ENCODE measurements around the gene VPS16.
"Not testable (repeated sequence)": the region's sequence is repeated elsewhere in the genome, so short reads cannot be mapped to it uniquely, and the experiment has no call there.

The VPS16 gene

DNA sequence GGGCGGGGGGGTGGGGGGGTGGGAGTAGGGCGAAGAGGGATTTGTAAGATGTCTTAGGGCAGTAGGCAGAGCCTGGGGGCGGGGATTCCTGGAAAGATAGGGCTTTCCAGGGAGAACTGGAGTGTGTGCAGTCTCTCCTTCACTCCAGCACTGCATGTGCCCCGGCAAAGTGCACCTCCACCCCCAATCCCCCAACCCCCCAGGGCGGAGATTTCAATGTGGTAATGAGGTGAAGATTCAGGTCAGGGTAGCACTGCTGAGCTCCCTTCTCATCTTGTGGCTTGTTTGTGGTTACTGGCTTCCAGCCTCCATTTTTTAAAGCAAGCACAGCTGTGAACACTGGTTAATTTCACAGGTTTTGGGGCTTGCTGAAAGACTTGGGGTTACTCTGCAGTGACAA, 18.5 kb upstream of the VPS16 start:
- H3K4me3 ChIP-seq (ENCODE audit: control insufficient read depth, low read depth, low read length): no peak overlapping the region
- TF ChIP-seq, protein P1, sequence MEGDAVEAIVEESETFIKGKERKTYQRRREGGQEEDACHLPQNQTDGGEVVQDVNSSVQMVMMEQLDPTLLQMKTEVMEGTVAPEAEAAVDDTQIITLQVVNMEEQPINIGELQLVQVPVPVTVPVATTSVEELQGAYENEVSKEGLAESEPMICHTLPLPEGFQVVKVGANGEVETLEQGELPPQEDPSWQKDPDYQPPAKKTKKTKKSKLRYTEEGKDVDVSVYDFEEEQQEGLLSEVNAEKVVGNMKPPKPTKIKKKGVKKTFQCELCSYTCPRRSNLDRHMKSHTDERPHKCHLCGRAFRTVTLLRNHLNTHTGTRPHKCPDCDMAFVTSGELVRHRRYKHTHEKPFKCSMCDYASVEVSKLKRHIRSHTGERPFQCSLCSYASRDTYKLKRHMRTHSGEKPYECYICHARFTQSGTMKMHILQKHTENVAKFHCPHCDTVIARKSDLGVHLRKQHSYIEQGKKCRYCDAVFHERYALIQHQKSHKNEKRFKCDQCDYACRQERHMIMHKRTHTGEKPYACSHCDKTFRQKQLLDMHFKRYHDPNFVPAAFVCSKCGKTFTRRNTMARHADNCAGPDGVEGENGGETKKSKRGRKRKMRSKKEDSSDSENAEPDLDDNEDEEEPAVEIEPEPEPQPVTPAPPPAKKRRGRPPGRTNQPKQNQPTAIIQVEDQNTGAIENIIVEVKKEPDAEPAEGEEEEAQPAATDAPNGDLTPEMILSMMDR (IDR thresholded peaks at IDR 0.05; ENCODE audit: control insufficient read depth, insufficient read depth, low read depth, low read length, missing control alignments): no peak
- no peak for DNase-seq (ENCODE audit: low read depth)

DNA sequence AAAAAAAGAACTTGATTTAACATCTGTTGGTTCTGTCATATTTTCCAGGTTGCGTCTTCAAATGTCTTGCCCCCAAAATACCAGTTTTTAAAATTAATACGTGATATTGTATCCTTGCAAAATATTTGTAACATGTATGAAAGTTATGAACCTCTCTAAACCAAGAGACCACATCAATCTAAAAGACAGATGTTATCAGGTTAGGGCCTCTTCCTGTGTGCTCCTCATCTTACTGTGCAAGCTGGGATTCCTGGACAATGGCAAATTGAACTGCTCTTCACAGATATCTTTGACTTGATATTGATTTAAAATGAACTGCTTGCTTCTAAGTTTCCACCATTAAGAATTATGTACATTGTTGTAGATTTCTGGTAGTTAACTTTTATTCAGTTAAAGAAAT, 14.8 kb upstream of the VPS16 start:
- no peak for DNase-seq (ENCODE audit: low read depth)
- no peak overlapping the region for H3K4me3 ChIP-seq (ENCODE audit: control insufficient read depth, low read depth, low read length)
- TF ChIP-seq, protein P1 (IDR thresholded peaks at IDR 0.05; ENCODE audit: control insufficient read depth, insufficient read depth, low read depth, low read length, missing control alignments): no peak

DNA sequence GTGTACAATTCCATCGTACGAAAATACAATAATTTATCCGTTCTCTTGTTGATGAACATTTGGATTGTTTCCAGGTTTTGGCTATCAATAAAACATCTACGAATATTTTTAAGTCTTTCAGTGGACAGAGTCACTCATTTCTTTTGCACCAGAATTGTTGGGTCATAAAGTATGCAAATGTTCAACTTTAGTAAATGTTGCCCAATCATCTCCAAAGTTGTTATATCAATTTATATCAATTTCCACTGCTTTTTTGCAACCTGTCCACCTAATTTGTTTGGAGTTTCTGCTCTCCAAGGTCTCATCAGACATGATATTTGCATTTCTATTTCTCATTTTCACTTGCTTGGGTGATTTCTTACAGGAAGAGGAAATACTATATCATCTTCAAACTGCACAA, 13.9 kb upstream of the VPS16 start:
- no peak overlapping the region for H3K4me3 ChIP-seq (ENCODE audit: control insufficient read depth, low read depth, low read length)
- no peak for DNase-seq (ENCODE audit: low read depth)
- TF ChIP-seq, protein P1 (IDR thresholded peaks at IDR 0.05; ENCODE audit: control insufficient read depth, insufficient read depth, low read depth, low read length, missing control alignments): no peak

DNA sequence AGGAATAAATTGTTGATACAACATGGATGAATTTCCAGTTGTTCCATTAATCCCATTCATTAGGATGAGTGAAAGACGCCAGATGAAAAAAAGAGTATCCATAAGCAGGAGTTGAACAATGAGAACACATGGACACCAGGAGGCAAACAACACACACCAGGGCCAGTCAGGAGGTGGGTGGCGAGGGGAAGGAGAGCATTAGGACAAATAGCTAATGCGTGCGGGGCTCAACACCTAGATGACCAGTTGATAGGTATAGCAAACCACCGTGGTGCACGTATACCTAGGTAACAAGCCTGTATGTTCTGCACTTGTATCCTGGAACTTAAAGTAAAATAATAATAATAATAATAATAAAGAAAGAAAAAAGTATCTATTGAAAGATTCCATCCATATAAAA, 11.2 kb upstream of the VPS16 start:
- TF ChIP-seq, protein P1 (IDR thresholded peaks at IDR 0.05; ENCODE audit: control insufficient read depth, insufficient read depth, low read depth, low read length, missing control alignments): no peak
- no peak for DNase-seq (ENCODE audit: low read depth)

DNA sequence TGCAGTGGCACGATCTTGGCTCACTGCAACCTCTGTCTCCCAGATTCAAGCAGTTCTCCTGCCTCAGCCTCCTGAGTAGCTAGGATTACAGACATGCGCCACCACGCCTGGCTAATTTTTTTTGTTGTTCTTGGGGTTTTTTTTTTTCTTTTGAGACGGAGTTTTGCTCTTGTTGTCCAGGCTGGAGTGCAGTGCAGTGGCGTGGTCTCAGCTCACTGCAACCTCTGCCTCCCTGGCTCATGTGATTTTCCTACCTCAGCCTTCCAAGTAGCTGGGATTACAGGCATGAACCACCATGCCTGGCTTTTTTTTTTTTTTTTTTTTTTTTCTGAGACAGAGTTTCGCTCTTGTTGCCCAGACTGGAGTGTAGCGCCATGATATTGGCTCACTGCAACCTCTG, 9.3 kb upstream of the VPS16 start:
- H3K4me3 ChIP-seq (ENCODE audit: control insufficient read depth, low read depth, low read length); DNase-seq (ENCODE audit: low read depth): not testable (repeated sequence)

More for the DNA sequence above, 11.2 kb upstream of the VPS16 start:
- H3K4me3 ChIP-seq (ENCODE audit: control insufficient read depth, low read depth, low read length): no peak overlapping the region

DNA sequence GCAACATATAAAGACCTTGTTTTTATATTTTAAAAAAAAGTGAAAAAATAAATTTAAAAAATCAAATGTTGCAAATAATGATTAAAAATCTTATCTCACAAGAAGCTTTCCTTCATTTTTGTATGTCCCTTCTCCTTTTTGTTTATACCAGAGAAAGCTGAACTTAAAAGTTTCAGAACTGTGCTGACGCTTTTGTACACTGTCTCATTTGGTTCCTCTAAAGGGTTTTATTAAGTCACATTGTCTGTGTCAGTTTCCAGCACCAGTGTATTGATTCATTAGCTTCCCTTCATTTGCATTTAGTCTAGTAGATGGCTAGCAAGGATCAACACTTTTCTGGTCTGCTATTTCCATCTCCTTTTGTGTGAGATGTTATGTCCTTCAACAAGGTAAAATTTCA, 6.8 kb upstream of the VPS16 start:
- H3K4me3 ChIP-seq (ENCODE audit: control insufficient read depth, low read depth, low read length): no peak overlapping the region
- TF ChIP-seq, protein P1 (IDR thresholded peaks at IDR 0.05; ENCODE audit: control insufficient read depth, insufficient read depth, low read depth, low read length, missing control alignments): no peak
- no peak for DNase-seq (ENCODE audit: low read depth)

DNA sequence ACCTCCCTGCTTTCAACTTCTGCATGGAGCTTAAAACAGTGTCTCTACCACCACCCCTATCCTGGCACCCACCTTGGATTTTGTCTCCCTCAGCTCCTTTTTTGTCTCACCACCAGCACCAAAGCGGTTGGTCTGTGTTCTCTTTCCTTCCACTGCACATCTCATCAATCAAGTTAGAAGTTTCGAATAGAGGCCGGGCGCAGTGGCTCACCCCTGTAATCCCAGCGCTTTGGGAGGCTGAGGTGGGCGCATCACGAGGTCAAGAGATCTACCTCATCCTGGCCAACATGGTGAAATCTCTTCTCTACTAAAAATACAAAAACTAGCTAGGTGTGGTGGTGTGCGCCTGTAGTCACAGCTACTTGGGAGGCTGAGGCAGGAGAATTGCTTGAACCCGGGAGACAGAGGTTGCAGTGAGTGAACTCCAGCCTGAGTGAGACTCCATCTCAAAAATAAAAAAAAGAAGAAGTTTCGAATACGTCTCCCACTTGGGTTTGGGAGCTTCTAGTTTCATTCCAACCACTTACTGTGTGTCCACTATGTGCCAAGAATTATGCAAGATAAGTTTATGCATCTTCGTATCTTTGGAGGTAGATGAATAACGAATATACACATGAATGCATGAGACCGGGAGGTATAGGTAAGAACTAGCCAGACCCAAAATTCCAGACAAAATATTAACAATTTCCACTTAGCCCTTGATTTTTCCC, 6.0 kb upstream of the VPS16 start:
- no peak overlapping the region for H3K4me3 ChIP-seq (ENCODE audit: control insufficient read depth, low read depth, low read length)
- TF ChIP-seq, protein P1 (IDR thresholded peaks at IDR 0.05; ENCODE audit: control insufficient read depth, insufficient read depth, low read depth, low read length, missing control alignments): no peak
- DNase-seq (ENCODE audit: low read depth): no peak

Data from AG09309 (cell line).